ENCODE measurements around the gene RBPJ.

The RBPJ gene

GRCh38 chr4:26463386-26463785 lies 142.6 kb downstream of the RBPJ start:
- FAIRE-seq: no peak

- no peak for FAIRE-seq
Observed at GRCh38 chr4:26464420-26465095, 143.7 kb downstream of the RBPJ start.

- FAIRE-seq: no peak
Observed at GRCh38 chr4:26466578-26467270, 145.9 kb downstream of the RBPJ start.

GRCh38 chr4:26467724-26468123 lies 146.9 kb downstream of the RBPJ start:
- FAIRE-seq: no peak

GRCh38 chr4:26468283-26468949 lies 147.6 kb downstream of the RBPJ start:
- FAIRE-seq: no peak

GRCh38 chr4:26468977-26469376 lies 148.2 kb downstream of the RBPJ start:
- no peak for FAIRE-seq

GRCh38 chr4:26471890-26472289 lies 151.1 kb downstream of the RBPJ start:
- FAIRE-seq: no peak

GRCh38 chr4:26473893-26474292 lies 153.1 kb downstream of the RBPJ start:
- no peak for FAIRE-seq

GRCh38 chr4:26474551-26474950 lies 153.7 kb downstream of the RBPJ start:
- no peak for FAIRE-seq

GRCh38 chr4:26475716-26476115 lies 154.9 kb downstream of the RBPJ start:
- FAIRE-seq: no peak

GRCh38 chr4:26476545-26476944 lies 155.7 kb downstream of the RBPJ start:
- no peak for FAIRE-seq

- FAIRE-seq: no peak
Observed at GRCh38 chr4:26478330-26478729, 157.5 kb downstream of the RBPJ start.

- FAIRE-seq: no peak
Observed at GRCh38 chr4:26482508-26483462, 162.0 kb downstream of the RBPJ start.

- FAIRE-seq: no peak
Observed at GRCh38 chr4:26484032-26484515, 163.3 kb downstream of the RBPJ start.

- FAIRE-seq: no peak
Observed at GRCh38 chr4:26484516-26484915, 163.7 kb downstream of the RBPJ start.

Data from G401.6 (cell line).